HG02610 (cell line): ENCODE results near the gene GALNT9.
"Not testable (repeated sequence)": the region's sequence is repeated elsewhere in the genome, so short reads cannot be mapped to it uniquely, and the experiment has no call there.

Experiments
- ATAC-seq: cut with Tn5 transposase; IDR thresholded peaks from one replicate; pipeline ENCODE4 v1.9.1; 2021; ENCODE audit warnings: mild to moderate bottlenecking, moderate library complexity; ENCODE audit not compliant: unreplicated experiment

Gene GALNT9

DNA sequence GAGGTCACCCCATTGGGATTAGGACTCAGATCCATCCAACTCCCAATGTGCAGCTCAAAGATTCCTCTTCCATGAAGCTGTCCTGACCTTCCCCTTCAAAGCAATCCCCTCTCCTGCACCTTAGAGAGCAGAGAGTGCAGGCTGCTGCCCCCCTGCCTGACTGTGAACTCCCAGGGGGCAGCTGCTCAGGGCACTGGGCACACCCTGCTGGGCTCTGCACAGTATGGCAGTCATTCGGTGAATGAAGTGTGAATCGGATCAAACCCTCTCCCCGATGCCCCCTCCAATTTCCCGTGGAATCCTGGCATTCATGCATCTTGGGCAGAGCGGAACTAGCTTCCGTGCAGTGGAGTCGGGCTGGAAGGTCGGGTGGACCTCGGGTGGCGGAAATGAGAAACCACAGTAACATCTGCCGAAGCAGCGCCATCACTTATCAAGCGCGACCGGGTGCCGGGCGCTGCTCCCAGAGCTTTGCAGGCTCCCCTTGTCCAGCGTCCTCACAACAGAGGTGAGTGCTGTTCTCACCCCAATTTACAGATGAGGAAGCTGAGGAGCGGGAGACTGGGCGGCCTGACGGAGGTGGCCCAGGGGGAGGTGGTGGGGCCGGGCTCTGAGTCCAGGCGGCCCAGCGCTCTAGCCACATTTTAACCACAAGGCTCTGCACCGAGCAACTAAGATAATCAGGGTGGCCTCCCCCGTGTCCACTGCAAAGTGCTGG, 14.7 kb downstream of the GALNT9 start:
- ATAC-seq, result no peak

- ATAC-seq, result no peak
These were observed 15.4 kb downstream of the GALNT9 start for GRCh38 chr12:132314035-132314434.

- no peak for ATAC-seq
These were observed 16.2 kb downstream of the GALNT9 start for GRCh38 chr12:132313182-132313581.

GRCh38 chr12:132312516-132312915, 16.9 kb downstream of the GALNT9 start:
- ATAC-seq, result no peak

- ATAC-seq, result no peak
These were observed 18.0 kb downstream of the GALNT9 start for GRCh38 chr12:132311201-132311915.

DNA sequence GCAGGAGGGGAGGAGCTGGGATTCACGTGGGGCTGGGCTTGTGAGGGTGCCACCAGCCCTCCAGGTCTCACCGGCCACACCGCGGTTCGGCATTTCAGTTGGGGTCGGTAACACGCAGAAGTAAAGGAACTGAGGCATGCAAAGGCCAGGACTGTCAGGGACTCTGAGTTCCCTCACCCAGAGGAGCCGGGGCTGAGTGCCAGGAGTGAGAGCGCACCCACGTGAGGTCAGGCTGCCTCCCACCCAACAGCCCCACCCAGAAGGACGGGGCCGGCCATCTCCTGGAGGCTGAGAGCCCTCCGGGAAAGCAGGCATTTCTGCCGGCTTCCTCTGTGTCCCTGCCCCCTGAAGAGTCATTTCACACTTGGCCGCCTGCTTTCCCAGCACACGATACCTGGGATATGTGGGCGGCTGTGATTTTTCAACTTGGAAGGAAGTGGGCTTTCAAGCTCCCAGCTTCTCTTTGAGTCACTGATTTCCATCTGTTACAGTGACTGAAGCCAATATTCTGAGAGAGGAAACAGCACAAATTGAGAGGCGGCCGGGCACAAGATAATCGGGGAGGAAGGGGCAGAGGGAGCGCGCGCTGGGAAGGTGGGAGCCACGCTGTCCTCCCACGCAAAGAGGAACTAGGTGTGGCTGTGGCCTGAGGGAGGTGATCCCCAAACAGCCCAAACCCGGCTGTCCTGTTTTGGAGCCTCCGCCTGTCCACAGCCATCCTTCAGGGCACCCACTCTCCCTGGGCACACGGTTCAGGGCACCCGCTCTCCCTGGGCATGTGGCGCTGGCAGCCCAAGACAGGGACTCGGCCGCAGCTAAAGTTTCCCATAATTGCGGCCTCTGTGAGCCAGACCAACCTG, 19.0 kb downstream of the GALNT9 start:
- ATAC-seq, result no peak

GRCh38 chr12:132309596-132310086, 19.7 kb downstream of the GALNT9 start:
- ATAC-seq, result no peak

GRCh38 chr12:132308853-132309595, 20.4 kb downstream of the GALNT9 start:
- no peak for ATAC-seq

GRCh38 chr12:132307976-132308852, 21.2 kb downstream of the GALNT9 start:
- no peak for ATAC-seq

GRCh38 chr12:132306885-132307191, 22.6 kb downstream of the GALNT9 start:
- ATAC-seq, result no peak

- no peak for ATAC-seq
These were observed 23.2 kb downstream of the GALNT9 start for GRCh38 chr12:132305991-132306884.

DNA sequence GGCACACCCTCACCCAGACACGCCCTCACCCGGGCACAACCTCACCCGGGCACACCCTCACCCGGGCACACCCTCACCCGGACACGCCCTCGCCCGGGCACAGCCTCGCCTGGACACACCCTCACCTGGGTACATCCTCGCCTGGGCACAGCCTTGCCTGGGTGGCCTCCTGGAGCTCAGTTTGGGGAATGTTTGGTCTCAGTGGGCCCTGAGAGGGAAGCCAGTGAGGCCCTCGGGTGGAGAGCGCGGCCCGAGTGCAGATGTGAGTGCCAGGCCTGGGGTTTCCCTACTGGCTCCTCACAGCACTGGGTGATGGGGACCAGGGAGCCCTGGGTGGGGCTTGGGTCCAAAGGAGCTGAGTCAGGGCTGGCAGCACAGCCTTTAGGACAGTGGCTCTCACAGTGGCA, 23.8 kb downstream of the GALNT9 start:
- no peak for ATAC-seq

DNA sequence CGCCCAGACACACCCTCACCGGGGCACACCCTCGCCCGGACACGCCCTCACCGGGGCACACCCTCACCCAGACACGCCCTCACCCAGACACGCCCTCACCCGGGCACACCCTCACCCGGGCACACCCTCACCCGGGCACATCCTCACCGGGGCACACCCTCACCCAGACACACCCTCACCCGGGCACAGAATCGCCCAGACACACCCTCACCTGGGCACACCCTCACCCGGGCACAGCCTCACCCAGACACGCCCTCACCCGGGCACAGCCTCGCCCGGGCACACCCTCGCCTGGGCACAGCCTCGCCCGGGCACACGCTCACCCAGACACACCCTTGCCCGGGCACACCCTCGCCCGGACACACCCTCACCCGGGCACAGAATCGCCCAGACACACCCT, 24.5 kb downstream of the GALNT9 start:
- not testable (repeated sequence) for ATAC-seq

GRCh38 chr12:132303853-132304373, 25.5 kb downstream of the GALNT9 start:
- not testable (repeated sequence) for ATAC-seq

GRCh38 chr12:132302466-132303358, 26.7 kb downstream of the GALNT9 start:
- no peak for ATAC-seq

DNA sequence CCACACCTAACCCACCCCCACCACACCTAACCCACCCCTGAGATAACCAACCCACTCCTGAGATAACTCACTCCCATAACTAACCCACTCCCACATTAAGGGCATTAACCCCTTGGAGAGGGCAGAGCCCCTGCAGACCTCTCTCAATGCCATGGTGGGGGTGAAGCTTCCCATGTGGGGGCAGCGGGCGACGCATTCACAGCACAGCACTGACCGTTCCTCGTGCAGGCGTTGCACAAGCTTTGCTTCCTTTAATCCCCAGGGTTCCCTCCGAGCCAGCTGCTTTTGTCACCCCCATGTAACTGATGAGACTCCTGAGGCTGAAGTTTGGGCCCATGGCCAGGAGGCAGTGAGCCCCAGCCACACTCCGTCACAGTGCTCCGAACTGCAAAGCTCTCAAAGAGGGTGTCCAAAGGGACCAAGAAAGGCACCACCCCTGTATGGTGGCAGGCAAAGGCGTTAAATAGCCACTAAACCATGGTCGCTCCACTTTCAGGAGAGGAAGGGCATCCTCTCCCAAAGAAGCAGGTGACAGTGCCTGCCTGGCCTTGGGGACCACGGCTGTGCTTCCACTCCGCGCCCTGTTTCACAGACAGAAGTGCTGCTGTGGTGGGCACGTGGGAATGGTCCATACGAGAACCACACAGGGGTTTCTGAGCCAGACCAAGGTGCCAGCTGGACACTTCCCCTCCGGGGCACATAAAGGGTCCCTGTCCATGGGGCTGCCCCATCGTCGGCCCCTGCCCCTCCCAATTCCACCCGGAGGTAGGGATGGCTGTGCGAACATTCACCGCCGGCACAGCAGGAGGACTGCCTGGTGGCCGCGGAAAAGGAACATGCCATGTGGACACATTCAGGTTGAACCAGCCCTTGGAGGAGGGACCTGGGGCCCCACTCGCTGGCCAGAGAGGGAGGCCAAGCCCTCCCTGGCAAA, 28.3 kb downstream of the GALNT9 start:
- no peak for ATAC-seq

DNA sequence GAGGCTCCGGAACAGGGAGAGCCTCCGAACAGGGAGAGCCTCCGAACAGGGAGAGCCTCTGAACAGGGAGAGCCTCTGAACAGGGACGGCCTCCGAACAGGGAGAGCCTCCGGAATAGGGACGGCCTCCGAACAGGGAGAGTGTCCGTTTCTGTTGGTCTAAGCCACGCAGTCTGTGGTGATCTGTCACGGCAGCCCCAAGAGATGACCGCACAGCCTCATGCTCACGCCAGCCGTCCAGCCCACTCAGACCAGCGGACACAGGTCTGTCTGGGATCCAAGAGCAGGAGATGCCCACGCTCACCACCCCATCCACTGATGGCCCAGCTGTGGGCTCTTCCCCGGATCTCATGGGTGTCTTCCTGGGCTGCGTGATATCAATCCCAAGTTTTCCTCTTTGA, 33.3 kb downstream of the GALNT9 start:
- ATAC-seq, result no peak
